GM18498 (cell line): ENCODE results near the gene UGT1A8.

Experiments
- ATAC-seq: cut with Tn5 transposase; IDR thresholded peaks from one replicate; pipeline ENCODE4 v1.9.1; 2021; ENCODE audit warnings: mild to moderate bottlenecking, moderate library complexity; ENCODE audit not compliant: unreplicated experiment

UGT1A8 gene

DNA sequence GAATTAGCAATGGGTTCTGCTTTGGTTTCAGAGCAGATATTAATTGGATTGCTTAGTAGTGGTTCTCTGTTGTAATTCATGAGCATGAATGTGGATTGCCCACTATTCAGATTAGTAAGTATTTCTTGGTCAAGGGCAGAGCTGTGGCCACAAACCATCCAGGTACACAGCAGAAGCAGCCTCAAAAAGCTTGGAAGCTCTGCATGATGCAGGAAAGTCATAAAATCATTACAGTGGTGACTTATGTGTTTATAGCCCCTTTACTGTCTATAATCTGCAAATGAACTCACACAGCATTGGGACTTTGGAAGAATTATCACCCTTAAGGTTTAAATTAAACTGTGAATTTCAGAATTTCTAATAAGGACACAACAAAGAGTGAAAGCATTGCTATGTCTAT lies 140.7 kb downstream of the UGT1A8 start:
- ATAC-seq = no peak

DNA sequence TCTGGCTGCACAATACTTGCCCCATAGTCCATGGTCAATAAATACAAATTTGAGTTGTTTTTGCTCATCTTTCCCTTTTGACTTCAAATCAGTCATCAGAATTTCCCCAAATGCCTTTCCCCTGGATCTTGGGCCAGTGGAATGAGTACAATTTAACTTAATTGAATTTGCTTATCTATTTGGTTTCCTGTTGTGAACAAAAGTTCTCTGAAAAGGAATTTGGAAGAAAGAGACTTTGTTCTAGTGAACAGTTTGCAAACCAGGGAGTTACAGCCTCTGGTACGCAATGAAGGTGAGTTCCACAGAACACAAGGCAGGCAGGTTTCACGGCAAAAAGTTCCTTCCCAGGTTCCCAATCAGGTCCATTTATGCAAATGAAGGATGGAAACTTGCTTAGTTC lies 141.4 kb downstream of the UGT1A8 start:
- ATAC-seq = no peak

DNA sequence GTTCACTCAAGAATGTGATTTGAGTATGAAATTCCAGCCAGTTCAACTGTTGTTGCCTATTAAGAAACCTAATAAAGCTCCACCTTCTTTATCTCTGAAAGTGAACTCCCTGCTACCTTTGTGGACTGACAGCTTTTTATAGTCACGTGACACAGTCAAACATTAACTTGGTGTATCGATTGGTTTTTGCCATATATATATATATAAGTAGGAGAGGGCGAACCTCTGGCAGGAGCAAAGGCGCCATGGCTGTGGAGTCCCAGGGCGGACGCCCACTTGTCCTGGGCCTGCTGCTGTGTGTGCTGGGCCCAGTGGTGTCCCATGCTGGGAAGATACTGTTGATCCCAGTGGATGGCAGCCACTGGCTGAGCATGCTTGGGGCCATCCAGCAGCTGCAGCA lies 142.6 kb downstream of the UGT1A8 start, which contains the start of gene UGT1A1:
UGT1A1 (plus strand) TSS at position 228 of the 400 bp plus-strand sequence; CDS start at position 246, 18 bp downstream.
- no peak for ATAC-seq

DNA sequence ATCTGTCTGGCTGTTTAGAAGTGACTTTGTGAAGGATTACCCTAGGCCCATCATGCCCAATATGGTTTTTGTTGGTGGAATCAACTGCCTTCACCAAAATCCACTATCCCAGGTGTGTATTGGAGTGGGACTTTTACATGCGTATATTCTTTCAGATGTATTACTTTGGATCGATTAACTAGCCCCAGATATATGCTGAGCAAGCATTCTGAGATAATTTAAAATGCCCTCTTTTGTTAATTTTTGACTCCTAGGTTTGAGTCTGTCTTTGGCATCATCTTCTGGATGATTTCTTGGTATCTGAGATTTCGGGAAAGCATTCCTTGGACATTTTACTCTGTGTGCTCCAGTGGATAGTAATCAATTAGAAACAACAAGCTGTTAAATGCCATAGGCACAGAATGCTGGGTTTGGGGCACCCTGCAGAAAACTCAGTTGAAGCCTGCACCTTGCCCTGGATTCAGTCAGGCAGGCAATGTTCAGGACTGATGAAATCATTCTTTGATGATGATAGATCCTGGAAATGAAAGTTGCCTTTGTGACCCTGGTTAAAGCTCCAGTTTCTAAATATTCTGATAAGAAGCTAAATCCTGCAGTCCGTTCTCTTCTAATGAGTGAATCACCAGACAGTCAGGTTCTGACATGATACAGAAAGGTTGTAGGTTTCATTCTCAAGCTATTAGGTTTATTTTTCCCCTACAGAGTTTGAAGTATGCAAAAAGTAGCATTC lies 143.8 kb downstream of the UGT1A8 start:
- no peak for ATAC-seq

DNA sequence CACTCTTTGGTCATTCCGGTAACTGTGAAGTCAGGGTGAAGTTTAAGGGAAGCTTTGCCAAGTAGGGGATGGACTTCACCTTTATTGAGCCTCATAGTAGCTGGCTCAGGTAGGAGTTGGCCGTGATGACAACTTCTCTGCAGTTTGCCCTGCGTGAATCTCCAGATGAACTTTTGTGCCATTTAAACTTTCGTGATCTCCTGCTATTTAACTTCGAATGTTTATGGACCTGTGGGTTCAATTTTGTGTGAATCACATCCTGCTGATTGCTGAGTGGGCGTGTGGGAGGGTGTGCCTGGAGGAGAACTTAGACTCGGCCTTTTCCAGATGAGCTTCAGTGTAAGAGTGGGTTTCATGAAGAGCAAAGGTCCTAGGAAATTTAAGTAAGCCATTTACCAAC lies 146.8 kb downstream of the UGT1A8 start:
- ATAC-seq = no peak

DNA sequence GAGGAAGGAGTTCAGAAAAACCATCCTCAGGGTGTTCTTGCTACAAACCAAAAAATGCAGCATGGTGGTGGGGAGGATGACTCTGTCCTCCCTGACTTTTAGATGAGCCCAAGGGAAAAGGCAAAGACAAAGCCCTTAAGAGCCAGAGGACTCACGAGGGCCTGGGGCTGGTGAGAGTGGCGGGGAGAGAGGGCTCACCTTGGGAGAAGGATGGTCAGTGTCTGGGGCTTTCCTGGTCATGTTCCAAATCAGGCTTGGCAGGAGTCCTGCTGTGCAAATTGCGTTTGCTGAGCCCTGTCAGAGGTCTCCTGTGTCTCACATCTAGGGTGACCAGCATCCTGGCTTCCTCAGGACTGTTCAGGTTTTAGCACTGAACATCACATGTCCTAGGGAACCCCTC lies 147.3 kb downstream of the UGT1A8 start:
- ATAC-seq = no peak

DNA sequence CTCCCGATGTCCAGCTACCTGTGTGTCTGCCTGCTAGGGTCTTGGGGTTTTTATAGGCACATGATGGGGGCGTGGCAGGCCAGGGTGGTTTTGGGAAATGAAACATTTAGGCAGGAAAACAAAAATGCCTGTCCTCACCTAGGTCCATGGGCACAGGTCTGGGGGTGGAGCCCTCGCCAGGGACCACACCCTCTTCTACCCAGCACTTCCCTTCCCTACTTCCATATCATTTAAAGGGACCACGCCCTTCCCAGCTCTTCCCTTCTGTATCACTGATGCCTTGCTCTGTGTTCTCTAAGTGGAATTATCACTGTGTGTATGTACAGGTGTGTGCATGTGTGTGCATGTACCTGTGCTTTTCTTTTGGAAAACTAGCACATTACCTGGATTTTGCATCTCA lies 149.0 kb downstream of the UGT1A8 start:
- ATAC-seq = no peak

DNA sequence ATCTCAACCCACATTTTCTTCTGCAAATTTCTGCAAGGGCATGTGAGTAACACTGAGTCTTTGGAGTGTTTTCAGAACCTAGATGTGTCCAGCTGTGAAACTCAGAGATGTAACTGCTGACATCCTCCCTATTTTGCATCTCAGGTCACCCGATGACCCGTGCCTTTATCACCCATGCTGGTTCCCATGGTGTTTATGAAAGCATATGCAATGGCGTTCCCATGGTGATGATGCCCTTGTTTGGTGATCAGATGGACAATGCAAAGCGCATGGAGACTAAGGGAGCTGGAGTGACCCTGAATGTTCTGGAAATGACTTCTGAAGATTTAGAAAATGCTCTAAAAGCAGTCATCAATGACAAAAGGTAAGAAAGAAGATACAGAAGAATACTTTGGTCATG lies 150.6 kb downstream of the UGT1A8 start:
- ATAC-seq = no peak

DNA sequence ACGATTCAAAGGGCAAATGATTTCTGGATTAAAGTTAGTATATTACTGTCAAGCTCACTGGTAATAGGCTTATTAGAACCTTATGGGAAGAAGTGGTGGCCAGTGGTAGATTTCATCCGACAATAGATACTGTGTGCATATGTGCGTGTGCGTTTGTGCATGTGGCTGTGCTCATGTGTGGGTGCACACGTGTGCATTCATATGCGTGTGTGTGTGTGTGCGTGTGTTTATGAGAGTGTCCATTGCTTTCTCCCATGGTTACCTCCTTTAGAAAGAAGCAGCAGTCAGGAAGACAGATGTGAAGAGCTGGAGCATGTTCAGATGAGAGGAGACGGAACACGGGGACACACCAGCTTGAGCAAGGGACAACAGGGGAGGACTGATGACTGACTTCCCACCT lies 151.8 kb downstream of the UGT1A8 start:
- no peak for ATAC-seq

DNA sequence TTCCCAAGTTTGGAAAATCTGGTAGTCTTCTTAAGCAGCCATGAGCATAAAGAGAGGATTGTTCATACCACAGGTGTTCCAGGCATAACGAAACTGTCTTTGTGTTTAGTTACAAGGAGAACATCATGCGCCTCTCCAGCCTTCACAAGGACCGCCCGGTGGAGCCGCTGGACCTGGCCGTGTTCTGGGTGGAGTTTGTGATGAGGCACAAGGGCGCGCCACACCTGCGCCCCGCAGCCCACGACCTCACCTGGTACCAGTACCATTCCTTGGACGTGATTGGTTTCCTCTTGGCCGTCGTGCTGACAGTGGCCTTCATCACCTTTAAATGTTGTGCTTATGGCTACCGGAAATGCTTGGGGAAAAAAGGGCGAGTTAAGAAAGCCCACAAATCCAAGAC lies 154.7 kb downstream of the UGT1A8 start:
- no peak for ATAC-seq

DNA sequence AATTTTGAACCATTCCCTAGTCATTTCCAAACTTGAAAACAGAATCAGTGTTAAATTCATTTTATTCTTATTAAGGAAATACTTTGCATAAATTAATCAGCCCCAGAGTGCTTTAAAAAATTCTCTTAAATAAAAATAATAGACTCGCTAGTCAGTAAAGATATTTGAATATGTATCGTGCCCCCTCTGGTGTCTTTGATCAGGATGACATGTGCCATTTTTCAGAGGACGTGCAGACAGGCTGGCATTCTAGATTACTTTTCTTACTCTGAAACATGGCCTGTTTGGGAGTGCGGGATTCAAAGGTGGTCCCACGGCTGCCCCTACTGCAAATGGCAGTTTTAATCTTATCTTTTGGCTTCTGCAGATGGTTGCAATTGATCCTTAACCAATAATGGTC lies 155.2 kb downstream of the UGT1A8 start:
- ATAC-seq = no peak

DNA sequence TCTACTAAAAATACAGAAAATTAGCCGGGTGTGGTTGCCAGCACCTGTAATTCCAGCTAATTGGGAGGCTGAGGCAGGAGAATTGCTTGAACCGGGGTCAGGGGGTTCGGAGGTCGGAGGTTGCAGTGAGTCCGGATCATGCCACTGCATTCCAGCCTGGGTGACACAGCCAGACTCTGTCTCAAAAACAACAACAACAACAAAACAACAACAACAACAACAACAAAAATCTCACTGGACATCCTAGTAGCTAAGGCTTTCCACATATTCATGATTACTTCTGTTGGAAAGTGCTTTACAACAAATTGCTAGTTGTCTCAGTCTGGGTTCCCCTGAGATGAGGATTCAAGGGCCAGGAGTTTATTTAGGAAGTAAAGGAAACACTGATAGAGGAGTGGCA lies 156.4 kb downstream of the UGT1A8 start:
- no peak for ATAC-seq

DNA sequence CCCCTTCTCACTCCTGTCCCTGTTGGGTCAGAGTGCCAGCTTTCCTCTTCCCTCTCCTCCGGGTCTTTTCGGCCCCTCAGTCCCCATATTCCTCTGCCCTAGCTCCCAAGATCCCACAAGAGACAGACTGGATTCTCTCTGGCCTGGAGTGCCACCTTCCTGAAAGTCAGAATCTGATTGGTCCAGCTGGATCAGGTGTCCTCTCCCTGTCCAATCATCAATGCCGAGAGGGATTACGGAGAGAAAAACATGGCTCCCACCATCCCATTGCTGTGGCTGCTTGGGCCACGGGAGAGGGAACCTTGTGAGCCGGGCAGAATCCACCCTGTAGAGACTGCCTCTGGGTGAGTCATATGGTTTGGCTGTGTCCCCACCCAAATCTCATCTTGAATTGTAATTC lies 158.0 kb downstream of the UGT1A8 start:
- no peak for ATAC-seq

DNA sequence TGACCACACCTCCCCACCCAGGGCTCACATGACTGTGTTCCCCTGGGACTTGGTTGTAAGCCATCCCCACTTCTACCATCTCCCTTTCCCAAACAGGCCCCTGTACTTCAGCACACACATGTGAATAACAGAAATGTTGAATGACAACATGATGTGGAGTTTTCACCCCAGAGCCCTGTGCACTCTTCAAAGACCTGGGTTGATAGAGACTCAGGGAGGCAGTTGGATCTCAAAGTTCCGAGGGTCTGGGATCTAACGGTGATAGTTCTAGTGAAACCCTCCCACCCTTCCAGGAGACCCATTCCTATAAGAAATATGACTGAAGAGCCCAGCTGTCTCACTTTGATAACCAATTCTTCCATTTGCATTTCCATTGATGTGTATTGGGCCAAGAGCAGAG lies 160.6 kb downstream of the UGT1A8 start, which contains the start of gene MROH2A:
MROH2A (plus strand) TSS at position 301 of the 400 bp plus-strand sequence. CDS start 1,029 bp downstream, outside the sequence.
- ATAC-seq = no peak

DNA sequence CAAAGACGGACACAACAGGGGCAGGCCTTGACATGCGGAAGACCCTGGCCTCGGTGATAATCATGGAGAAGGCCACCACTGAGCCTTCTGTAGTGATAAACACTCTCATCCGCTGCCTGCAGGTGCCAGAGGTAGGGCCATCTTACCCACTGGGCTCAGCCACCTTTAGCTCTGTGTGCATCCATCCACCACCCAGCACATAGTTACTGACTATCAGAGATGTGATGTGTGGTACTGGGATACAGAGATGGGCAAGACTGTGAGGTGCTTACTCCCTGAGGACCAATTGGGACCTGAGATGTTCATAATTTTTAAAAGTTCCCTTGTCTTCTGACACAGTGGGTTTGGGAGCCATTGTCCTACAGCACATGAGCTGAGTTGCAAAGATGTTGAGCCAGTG lies 162.3 kb downstream of the UGT1A8 start:
- no peak for ATAC-seq

DNA sequence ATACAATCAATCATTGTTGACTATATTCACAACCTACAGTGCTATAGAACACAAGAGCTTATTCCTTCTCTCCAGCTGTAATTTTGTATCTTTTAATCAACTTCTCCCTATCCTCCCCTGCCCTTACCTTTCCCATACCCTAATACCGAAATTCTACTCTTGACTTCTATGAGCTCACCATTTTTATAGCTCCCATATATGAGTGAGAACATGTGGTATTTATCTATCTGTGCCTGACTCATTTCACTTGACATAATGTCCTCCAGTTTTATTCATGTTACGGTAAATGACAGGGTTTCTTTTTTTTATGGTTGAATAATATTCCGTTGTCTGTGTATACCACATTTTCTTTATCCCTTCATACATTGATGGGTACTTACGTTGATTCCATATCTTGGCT lies 163.3 kb downstream of the UGT1A8 start:
- no peak for ATAC-seq

DNA sequence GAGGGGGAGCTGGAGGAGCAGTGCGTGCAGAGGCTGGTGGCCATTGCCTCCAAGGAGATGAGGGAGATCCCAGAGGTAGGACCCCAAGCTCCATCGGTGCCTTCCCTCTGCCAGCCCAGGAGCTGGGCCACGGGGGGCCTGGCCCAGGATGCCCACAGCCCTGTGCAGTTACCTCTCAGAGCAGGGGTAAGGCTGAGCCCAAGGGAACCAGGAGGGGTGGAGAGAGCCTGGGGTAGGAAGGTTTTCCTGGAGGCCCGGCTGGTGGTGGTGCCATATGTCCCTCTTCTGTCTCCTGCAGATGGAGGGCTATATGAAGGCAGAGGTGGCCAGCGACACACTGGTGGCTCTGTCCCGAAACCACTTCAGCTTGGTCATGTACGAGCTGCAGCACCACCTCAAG lies 172.1 kb downstream of the UGT1A8 start:
- ATAC-seq = no peak

DNA sequence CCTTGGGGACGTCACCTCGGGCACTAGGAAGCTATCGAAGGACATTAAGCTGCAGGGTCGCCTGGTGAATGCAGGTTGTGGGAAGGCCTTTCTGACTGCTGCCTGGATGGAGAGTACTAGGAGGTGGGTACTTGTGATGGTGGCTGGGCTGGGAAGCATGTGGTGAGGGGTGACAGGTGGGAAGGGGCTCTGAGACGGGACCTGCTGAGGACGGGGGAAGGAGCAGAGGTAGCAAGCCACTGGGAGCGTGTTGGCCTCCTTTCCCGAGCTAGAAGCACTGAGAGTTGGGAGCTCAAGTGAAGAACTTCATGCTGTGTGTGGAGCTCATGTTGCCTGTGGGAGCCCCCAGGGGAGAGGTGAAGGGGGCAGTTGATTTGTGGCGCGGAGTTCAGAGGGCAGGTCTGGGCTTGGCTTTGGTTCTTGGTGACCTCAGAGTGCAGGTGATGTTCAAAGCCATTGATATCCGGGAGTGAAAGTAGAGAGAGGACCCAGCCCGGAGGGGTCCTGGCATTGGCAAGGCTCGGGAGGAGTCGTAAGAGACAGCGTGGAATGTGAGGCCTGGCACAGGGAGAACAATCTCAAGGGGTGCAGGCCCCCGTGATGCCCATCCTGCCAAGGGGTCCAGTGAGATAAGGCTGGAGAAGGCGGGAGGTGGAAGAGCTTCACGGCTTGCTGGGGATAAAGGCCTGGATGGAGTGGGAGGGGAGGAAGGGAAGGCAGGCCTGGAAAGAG lies 173.9 kb downstream of the UGT1A8 start:
- no peak for ATAC-seq

DNA sequence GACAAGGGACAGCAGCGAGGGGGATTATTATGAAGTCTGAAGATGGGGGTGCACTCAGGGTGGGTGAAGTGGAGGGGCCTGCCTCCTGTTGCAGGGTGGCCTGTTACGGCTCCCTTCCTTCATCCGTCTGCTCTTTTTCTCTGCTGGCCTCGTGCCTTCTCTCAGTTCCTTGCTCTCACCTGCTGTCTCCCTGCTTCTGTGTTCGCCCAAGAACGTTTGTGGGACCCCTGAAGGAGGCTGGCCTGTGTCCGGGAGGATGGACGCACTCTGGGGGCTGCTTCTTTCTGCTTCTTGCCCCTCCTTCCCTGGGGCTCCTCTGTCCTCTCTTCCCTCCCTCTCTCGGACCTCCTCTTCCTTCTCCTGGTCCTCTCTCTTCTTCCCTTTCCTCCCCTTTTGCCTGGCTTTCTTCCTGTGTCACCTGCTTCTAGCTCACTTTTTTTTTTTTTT lies 174.5 kb downstream of the UGT1A8 start:
- ATAC-seq = no peak

DNA sequence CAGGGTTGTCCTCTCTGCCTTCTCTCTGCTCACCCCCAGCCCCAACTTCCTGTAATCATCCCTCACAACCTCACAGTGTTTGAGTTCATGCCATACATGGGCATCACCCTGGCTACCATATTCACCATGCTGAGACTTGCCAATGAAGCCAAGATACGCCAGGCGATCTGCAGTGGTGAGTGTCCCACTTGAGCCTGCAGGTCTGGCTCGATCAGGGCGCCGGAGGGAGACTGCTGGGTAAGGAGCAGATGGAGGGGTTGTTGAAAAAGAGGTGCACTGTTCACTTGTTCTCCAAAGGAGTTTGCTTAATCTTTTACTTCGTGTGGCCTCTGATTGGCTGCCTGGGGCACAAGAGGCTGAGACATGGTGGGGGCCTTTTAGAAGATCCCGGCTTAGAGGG lies 175.3 kb downstream of the UGT1A8 start:
- no peak for ATAC-seq

DNA sequence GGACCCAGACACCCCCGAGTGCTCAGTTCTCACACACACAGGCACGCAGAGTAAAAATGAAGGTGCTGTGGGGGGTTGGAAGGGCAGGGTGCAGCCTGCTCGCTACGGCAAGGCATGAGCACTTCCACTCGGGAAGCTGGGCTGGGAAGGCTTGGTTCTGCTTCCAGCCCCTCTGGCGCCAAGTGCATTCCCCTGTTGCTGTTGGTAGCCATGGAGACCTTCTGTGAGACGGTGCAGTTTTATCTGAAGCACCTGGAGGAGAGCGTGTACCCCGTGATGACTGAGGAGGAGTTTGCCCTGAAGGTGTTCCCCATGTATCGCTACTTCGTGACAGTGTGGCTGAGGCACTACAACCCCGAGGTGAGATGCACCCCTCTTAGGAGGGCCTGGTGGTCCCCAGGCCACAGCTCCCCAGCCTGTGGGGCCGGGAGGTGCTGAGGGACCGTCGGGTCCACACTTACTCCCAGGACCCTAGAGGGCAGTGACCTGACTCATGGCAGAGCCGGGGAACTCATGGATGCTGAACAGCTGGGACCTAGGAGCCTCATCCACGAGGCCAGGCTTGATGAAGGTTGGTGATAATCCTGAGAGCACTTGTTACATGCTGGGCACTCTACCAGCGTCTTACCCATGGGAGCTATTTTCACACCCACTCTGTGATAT lies 176.2 kb downstream of the UGT1A8 start:
- ATAC-seq = no peak
